K562 (cell line): ENCODE data around the gene TEX54. TPM values are rescaled to one million over a fixed set of nuclear protein-coding genes. Genes with fewer than 3 reads are reported as not detected.

ENCODE experiments used
- BCL6 ChIP-seq: fragments of 250-450 bp; sonication (Bioruptor Pico); IDR thresholded peaks from 2 replicates; pipeline ENCODE4 v1.4.0; 2020
- CBFA2T3 ChIP-seq: fragments of 450-650 bp; IDR thresholded peaks from 2 replicates; pipeline ENCODE4 v1.6.1; 2017
- EHMT2 ChIP-seq: fragments of 450-650 bp; IDR thresholded peaks from 2 replicates; pipeline ENCODE4 v1.6.1; 2018; ENCODE audit warnings: antibody characterized with exemption
- GTF2F1 ChIP-seq: IDR thresholded peaks from 2 replicates; pipeline ENCODE4 v1.6.1; 2011; ENCODE audit warnings: low read depth, low read length, improper control_type of control experiment
- JUND ChIP-seq, 2 experiments: IDR thresholded peaks; 2 replicates in 1 of 2; 3 replicates in 1 of 2; pipeline ENCODE4 v1.6.1; 2011; ENCODE audit warnings: borderline replicate concordance in 2 of 2, low read depth in 2 of 2, low read length in 2 of 2, improper control_type of control experiment in 1 of 2, missing biosample characterization in 1 of 2, missing genetic modification characterization in 1 of 2, missing genetic modification reagents in 1 of 2
- L3MBTL2 ChIP-seq: fragments of 450-650 bp; IDR thresholded peaks from 2 replicates; pipeline ENCODE4 v1.6.1; 2016; ENCODE audit warnings: mild to moderate bottlenecking, moderate library complexity
- MTA3 ChIP-seq: fragments of 450-650 bp; formaldehyde crosslinking; IDR thresholded peaks from 2 replicates; pipeline ENCODE4 v1.6.1; 2017; ENCODE audit warnings: mild to moderate bottlenecking, borderline replicate concordance
- OTX1 ChIP-seq: fragments of 450-650 bp; formaldehyde crosslinking; IDR thresholded peaks from 2 replicates; pipeline ENCODE4 v1.4.0; 2022; ENCODE audit warnings: mild to moderate bottlenecking
- RBM15 ChIP-seq: fragments of 200-400 bp; formaldehyde crosslinking; IDR thresholded peaks from 2 replicates; pipeline ENCODE4 v1.6.1; 2018; ENCODE audit warnings: mild to moderate bottlenecking, low read length, moderate library complexity; ENCODE audit not compliant: insufficient read depth
- SP1 ChIP-seq: sonication (generic); formaldehyde crosslinking; IDR thresholded peaks from 2 replicates; pipeline ENCODE4 v1.8.1; 2022; ENCODE audit warnings: mild to moderate bottlenecking, missing genetic modification reagents
- ZKSCAN1 ChIP-seq: fragments of 150-350 bp; IDR thresholded peaks from 2 replicates; pipeline ENCODE4 v1.6.1; 2016; ENCODE audit warnings: low read depth, low read length
- ZNF3 ChIP-seq: fragments of 250-450 bp; sonication (Bioruptor Pico); IDR thresholded peaks from 2 replicates; pipeline ENCODE4 v1.5.0; 2021; ENCODE audit warnings: mild to moderate bottlenecking, moderate library complexity
- ZNF431 ChIP-seq: sonication (generic); formaldehyde crosslinking; IDR thresholded peaks from 2 replicates; pipeline ENCODE4 v1.8.0; 2022; ENCODE audit warnings: mild to moderate bottlenecking, missing genetic modification reagents
- ZNF583 ChIP-seq: fragments of 250-450 bp; sonication (Bioruptor Pico); IDR thresholded peaks from 2 replicates; pipeline ENCODE4 v1.4.0; 2020
- polyA plus RNA-seq, 8 experiments: library from polyadenylated mRNA; depleted of rRNA in 4 of 8; stranded (reverse) in 5 of 8; unstranded in 3 of 8; fragments of >200 nt; fragmentation: Nextera tagmentation in 2 of 8; fragmentation: Illumina TruSeq in 1 of 8; extraction: Ambion mirVana in 2 of 8; extraction: Trizol in 1 of 8; gene quantifications; 2 replicates each; pipeline versions ENCODE4 v1.2.1 to v1.2.3, GENCODE V29; 2011 to 2014; ENCODE audit warnings: inconsistent platforms in 1 of 8, missing spikeins in 1 of 8
- total RNA-seq, 7 experiments: library from RNA; depleted of rRNA in 6 of 7; stranded (reverse); fragments of >200 nt in 6 of 7; fragmentation: Illumina TruSeq in 2 of 7; extraction: Trizol in 2 of 7; gene quantifications; 2 replicates each; pipeline versions ENCODE4 v1.2.1 to v1.2.3, GENCODE V29; 2011 to 2021; ENCODE audit warnings: low replicate concordance in 1 of 7
- TF ChIP-seq, protein P1 (sequence below): sonication (generic); formaldehyde crosslinking; IDR thresholded peaks from 2 replicates; pipeline ENCODE4 v1.8.1; 2023; ENCODE audit warnings: mild to moderate bottlenecking, missing genetic modification reagents
- TF ChIP-seq, protein P2 (sequence below): fragments of 450-650 bp; IDR thresholded peaks from 2 replicates; pipeline ENCODE4 v1.6.1; 2016; ENCODE audit warnings: antibody characterized with exemption
- TF ChIP-seq, protein P3 (sequence below): fragments of 450-650 bp; IDR thresholded peaks from 2 replicates; pipeline ENCODE4 v1.6.1; 2016
- TF ChIP-seq, protein P4 (sequence below), 2 experiments: IDR thresholded peaks; 2 replicates each; pipeline ENCODE4 v1.6.1; 2012; ENCODE audit warnings: improper control_type of control experiment in 2 of 2, low read depth in 2 of 2, low read length in 2 of 2, borderline replicate concordance in 1 of 2
- TF ChIP-seq, protein P5 (sequence below), 2 experiments: fragments of 250-450 bp in 1 of 2; fragments of 450-650 bp in 1 of 2; sonication (Bioruptor Pico) in 1 of 2; IDR thresholded peaks; 2 replicates each; pipeline versions ENCODE4 v1.6.1 to v1.8.0; 2016 to 2021; ENCODE audit warnings: mild to moderate bottlenecking in 2 of 2, moderate library complexity in 2 of 2, missing compliant biosample characterization in 1 of 2, missing genetic modification characterization in 1 of 2

The TEX54 gene
- total and polyA plus RNA-seq, 9 of the 15 experiments (the other 6 are each of a cell fraction or from before 2014, with no cell fraction given): not detected

DNA sequence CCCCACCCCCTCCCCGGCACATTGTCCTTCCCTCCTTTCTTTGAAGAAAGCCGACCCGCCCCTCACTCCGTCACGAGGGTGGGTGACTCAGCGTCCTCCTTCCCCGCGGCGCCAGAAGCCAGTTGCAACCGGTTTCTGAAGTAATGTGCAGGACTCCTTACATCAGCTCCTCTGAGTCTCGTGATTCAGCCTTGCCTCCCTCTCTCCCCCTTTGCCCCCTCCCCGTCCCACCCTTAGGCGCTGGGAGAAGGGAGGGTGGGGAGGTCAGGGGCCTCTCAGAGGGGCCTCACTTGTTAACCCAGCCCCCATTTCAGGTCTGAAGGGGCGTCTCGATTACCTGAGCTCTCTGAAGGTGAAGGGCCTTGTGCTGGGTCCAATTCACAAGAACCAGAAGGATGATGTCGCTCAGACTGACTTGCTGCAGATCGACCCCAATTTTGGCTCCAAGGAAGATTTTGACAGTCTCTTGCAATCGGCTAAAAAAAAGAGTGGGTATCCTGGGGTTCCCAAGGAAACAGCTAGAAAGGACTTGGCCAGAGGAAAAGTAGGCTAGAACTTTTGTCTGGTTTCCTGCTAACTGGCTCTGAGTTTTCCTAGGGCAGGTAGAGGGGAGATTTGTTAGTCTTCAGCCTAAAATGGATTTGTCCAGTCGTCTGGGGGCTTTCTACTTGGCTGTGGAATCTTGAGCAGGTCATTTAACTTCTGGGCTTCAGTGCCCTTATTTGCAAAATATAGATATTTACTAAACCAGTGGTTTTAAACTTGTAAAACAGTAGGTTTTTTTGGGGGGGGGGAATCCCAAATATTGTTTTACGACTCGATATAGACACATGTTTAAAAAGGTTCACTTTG, 49.2 kb upstream of the TEX54 start (continued):
- TF ChIP-seq, protein P1, sequence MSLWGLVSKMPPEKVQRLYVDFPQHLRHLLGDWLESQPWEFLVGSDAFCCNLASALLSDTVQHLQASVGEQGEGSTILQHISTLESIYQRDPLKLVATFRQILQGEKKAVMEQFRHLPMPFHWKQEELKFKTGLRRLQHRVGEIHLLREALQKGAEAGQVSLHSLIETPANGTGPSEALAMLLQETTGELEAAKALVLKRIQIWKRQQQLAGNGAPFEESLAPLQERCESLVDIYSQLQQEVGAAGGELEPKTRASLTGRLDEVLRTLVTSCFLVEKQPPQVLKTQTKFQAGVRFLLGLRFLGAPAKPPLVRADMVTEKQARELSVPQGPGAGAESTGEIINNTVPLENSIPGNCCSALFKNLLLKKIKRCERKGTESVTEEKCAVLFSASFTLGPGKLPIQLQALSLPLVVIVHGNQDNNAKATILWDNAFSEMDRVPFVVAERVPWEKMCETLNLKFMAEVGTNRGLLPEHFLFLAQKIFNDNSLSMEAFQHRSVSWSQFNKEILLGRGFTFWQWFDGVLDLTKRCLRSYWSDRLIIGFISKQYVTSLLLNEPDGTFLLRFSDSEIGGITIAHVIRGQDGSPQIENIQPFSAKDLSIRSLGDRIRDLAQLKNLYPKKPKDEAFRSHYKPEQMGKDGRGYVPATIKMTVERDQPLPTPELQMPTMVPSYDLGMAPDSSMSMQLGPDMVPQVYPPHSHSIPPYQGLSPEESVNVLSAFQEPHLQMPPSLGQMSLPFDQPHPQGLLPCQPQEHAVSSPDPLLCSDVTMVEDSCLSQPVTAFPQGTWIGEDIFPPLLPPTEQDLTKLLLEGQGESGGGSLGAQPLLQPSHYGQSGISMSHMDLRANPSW (CRISPR knock-in tag): no peak
- TF ChIP-seq, protein P2, sequence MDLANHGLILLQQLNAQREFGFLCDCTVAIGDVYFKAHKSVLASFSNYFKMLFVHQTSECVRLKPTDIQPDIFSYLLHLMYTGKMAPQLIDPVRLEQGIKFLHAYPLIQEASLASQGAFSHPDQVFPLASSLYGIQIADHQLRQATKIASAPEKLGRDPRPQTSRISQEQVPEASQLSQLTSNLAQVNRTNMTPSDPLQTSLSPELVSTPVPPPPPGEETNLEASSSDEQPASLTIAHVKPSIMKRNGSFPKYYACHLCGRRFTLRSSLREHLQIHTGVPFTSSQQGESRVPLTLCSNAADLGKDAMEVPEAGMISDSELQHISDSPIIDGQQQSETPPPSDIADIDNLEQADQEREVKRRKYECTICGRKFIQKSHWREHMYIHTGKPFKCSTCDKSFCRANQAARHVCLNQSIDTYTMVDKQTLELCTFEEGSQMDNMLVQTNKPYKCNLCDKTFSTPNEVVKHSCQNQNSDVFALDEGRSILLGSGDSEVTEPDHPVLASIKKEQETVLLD: no peak
- TF ChIP-seq, protein P3, sequence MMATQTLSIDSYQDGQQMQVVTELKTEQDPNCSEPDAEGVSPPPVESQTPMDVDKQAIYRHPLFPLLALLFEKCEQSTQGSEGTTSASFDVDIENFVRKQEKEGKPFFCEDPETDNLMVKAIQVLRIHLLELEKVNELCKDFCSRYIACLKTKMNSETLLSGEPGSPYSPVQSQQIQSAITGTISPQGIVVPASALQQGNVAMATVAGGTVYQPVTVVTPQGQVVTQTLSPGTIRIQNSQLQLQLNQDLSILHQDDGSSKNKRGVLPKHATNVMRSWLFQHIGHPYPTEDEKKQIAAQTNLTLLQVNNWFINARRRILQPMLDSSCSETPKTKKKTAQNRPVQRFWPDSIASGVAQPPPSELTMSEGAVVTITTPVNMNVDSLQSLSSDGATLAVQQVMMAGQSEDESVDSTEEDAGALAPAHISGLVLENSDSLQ: no peak
- TF ChIP-seq ZNF583 (CRISPR knock-in tag) (no peak), SP1 (CRISPR knock-in tag) (no peak), RBM15 (no peak), L3MBTL2 (no peak), EHMT2 (no peak), OTX1 (CRISPR knock-in tag) (no peak; the same call in 1 of the 2 replicates), ZKSCAN1 (no peak), GTF2F1 (no peak), MTA3 (no peak), JUND (IDR thresholded peaks at IDR 0.05; ENCODE audit: borderline replicate concordance, low read depth, low read length) (peak; percentile 96), JUND (tag; IDR thresholded peaks at IDR 0.05; ENCODE audit: borderline replicate concordance, low read depth, low read length) (peak; percentile 85; the same call in 1 of the 3 replicates), ZNF3 (no peak), ZNF431 (no peak), CBFA2T3 (0 out of 2 replicates have a peak, but pooled peaks have one; percentile 2), BCL6 (CRISPR knock-in tag) (no peak)
- TF ChIP-seq, protein P4, sequence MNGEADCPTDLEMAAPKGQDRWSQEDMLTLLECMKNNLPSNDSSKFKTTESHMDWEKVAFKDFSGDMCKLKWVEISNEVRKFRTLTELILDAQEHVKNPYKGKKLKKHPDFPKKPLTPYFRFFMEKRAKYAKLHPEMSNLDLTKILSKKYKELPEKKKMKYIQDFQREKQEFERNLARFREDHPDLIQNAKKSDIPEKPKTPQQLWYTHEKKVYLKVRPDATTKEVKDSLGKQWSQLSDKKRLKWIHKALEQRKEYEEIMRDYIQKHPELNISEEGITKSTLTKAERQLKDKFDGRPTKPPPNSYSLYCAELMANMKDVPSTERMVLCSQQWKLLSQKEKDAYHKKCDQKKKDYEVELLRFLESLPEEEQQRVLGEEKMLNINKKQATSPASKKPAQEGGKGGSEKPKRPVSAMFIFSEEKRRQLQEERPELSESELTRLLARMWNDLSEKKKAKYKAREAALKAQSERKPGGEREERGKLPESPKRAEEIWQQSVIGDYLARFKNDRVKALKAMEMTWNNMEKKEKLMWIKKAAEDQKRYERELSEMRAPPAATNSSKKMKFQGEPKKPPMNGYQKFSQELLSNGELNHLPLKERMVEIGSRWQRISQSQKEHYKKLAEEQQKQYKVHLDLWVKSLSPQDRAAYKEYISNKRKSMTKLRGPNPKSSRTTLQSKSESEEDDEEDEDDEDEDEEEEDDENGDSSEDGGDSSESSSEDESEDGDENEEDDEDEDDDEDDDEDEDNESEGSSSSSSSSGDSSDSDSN (IDR thresholded peaks at IDR 0.05; ENCODE audit: borderline replicate concordance in 1 of 2, low read depth in 2 of 2, low read length in 2 of 2): no peak
- TF ChIP-seq, protein P5, sequence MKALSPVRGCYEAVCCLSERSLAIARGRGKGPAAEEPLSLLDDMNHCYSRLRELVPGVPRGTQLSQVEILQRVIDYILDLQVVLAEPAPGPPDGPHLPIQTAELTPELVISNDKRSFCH (CRISPR knock-in tag; IDR thresholded peaks at IDR 0.05): no peak
- TF ChIP-seq, protein P5 (tag; IDR thresholded peaks at IDR 0.05): no peak
